HEK293 (cell line): Measurements from ENCODE around the gene UBE3C.

Source experiments
- CTCF ChIA-PET: fragments of 350-600 bp; formaldehyde crosslinking; extraction: SDS; loops from one replicate; lab custom pipeline; 2021; ENCODE audit warnings: antibody characterized with exemption; lab: Yijun Ruan, JAX
- POLR2A ChIA-PET: fragments of 300-600 bp; formaldehyde crosslinking; extraction: SDS; loops from one replicate; lab custom pipeline; 2020; ENCODE audit warnings: antibody characterized with exemption, inconsistent platforms; lab: Yijun Ruan, JAX
- H3K27ac ChIP-seq: fragments of 200-500 bp; sonication (Bioruptor generic); 2 replicates; pipeline ENCODE4 v1.5.1; 2014; ENCODE audit warnings: low read depth, low read length, control low read depth, inconsistent platforms; ENCODE audit errors: extremely low read depth
- H3K36me3 ChIP-seq, 2 experiments: fragments of 200-500 bp in 1 of 2; sonication (Bioruptor generic) in 1 of 2; 1 replicate in 1 of 2; 2 replicates in 1 of 2; pipeline ENCODE4 v1.5.1; 2014 to 2017; ENCODE audit warnings: inconsistent platforms in 2 of 2, low read length in 2 of 2; ENCODE audit not compliant: control insufficient read depth in 2 of 2, insufficient read depth in 1 of 2
- H3K4me1 ChIP-seq: fragments of 200-500 bp; sonication (Bioruptor generic); 2 replicates; pipeline ENCODE4 v1.5.1; 2014; ENCODE audit warnings: mild to moderate bottlenecking, low read length, inconsistent platforms; ENCODE audit not compliant: control insufficient read depth, insufficient read depth
- H3K4me3 ChIP-seq: 2 replicates; pipeline ENCODE4 v1.5.1; 2011; ENCODE audit warnings: low read depth, mild to moderate bottlenecking, control low read depth, low read length, moderate library complexity
- H3K9me3 ChIP-seq: fragments of 200-500 bp; sonication (Bioruptor generic); 2 replicates; pipeline ENCODE4 v1.5.1; 2014; ENCODE audit warnings: low read depth, low read length, inconsistent platforms; ENCODE audit not compliant: control insufficient read depth, insufficient read depth
- BCL11B ChIP-seq: fragments of 450-650 bp; formaldehyde crosslinking; IDR thresholded peaks from 2 replicates; pipeline ENCODE4 v1.5.1; 2016; ENCODE audit warnings: low read depth, missing biosample characterization, missing genetic modification characterization
- EGR2 ChIP-seq: fragments of 450-650 bp; formaldehyde crosslinking; IDR thresholded peaks from 2 replicates; pipeline ENCODE4 v1.5.1; 2016; ENCODE audit warnings: low read depth, missing biosample characterization, missing genetic modification characterization
- FEZF1 ChIP-seq: fragments of 450-650 bp; formaldehyde crosslinking; IDR thresholded peaks from 2 replicates; pipeline ENCODE4 v1.5.1; 2016; ENCODE audit warnings: missing biosample characterization, missing genetic modification characterization
- GLIS2 ChIP-seq: fragments of 450-650 bp; formaldehyde crosslinking; IDR thresholded peaks from 2 replicates; pipeline ENCODE4 v1.5.1; 2016; ENCODE audit warnings: missing biosample characterization, missing genetic modification characterization
- HOXA7 ChIP-seq: sonication (generic); formaldehyde crosslinking; IDR thresholded peaks from 2 replicates; pipeline ENCODE4 v1.8.1; 2022; ENCODE audit warnings: missing genetic modification reagents, borderline replicate concordance
- IKZF3 ChIP-seq: fragments of 450-650 bp; IDR thresholded peaks from 2 replicates; pipeline ENCODE4 v1.5.0; 2018; ENCODE audit warnings: missing biosample characterization, mild to moderate bottlenecking, missing genetic modification characterization, moderate library complexity
- KLF16 ChIP-seq: fragments of 450-650 bp; formaldehyde crosslinking; IDR thresholded peaks from 2 replicates; pipeline ENCODE4 v1.5.1; 2017; ENCODE audit warnings: missing biosample characterization, missing genetic modification characterization
- PRDM1 ChIP-seq: fragments of 450-650 bp; formaldehyde crosslinking; IDR thresholded peaks from 2 replicates; pipeline ENCODE4; 2016; ENCODE audit warnings: missing biosample characterization, missing genetic modification characterization
- SP3 ChIP-seq: fragments of 450-650 bp; formaldehyde crosslinking; IDR thresholded peaks from 2 replicates; pipeline ENCODE4 v1.5.1; 2016; ENCODE audit warnings: missing biosample characterization, missing genetic modification characterization
- ZBTB7A ChIP-seq: fragments of 450-650 bp; formaldehyde crosslinking; IDR thresholded peaks from 2 replicates; pipeline ENCODE4 v1.5.1; 2016; ENCODE audit warnings: low read depth, missing biosample characterization, missing genetic modification characterization
- ZBTB8A ChIP-seq: fragments of 450-650 bp; formaldehyde crosslinking; IDR thresholded peaks from 2 replicates; pipeline ENCODE4 v1.5.1; 2016; ENCODE audit warnings: missing biosample characterization, missing genetic modification characterization
- ZIC2 ChIP-seq: fragments of 450-650 bp; formaldehyde crosslinking; IDR thresholded peaks from 2 replicates; pipeline ENCODE4 v1.5.1; 2016; ENCODE audit warnings: missing biosample characterization, missing genetic modification characterization
- ZNF10 ChIP-seq: fragments of 450-650 bp; formaldehyde crosslinking; IDR thresholded peaks from 2 replicates; pipeline ENCODE4 v1.5.1; 2017; ENCODE audit warnings: missing biosample characterization, missing genetic modification characterization
- ZNF174 ChIP-seq: fragments of 450-650 bp; formaldehyde crosslinking; IDR thresholded peaks from 2 replicates; pipeline ENCODE4 v1.5.0; 2017; ENCODE audit warnings: missing biosample characterization, mild to moderate bottlenecking, missing genetic modification characterization
- ZNF335 ChIP-seq: fragments of 450-650 bp; formaldehyde crosslinking; conservative IDR thresholded peaks from 2 replicates; pipeline ENCODE4 v1.5.1; 2016; ENCODE audit warnings: missing biosample characterization, missing genetic modification characterization
- ZNF354C ChIP-seq: fragments of 450-650 bp; formaldehyde crosslinking; IDR thresholded peaks from 2 replicates; pipeline ENCODE4 v1.5.1; 2016; ENCODE audit warnings: missing biosample characterization, missing genetic modification characterization, low read depth, borderline replicate concordance
- ZNF404 ChIP-seq: fragments of 450-650 bp; formaldehyde crosslinking; IDR thresholded peaks from 2 replicates; pipeline ENCODE4 v1.5.1; 2017; ENCODE audit warnings: missing biosample characterization, missing genetic modification characterization
- ZNF423 ChIP-seq: fragments of 450-650 bp; formaldehyde crosslinking; IDR thresholded peaks from 2 replicates; pipeline ENCODE4 v1.5.1; 2016; ENCODE audit warnings: missing biosample characterization, missing genetic modification characterization
- ZNF561 ChIP-seq: fragments of 450-650 bp; IDR thresholded peaks from 2 replicates; pipeline ENCODE4 v1.5.1; 2018; ENCODE audit warnings: missing biosample characterization, missing genetic modification characterization, borderline replicate concordance
- ZNF645 ChIP-seq: fragments of 450-650 bp; formaldehyde crosslinking; IDR thresholded peaks from 2 replicates; pipeline ENCODE4; 2016; ENCODE audit warnings: missing biosample characterization, missing genetic modification characterization
- ZNF701 ChIP-seq: fragments of 450-650 bp; formaldehyde crosslinking; IDR thresholded peaks from 2 replicates; pipeline ENCODE4 v1.5.1; 2016; ENCODE audit warnings: missing biosample characterization, missing genetic modification characterization
- ZNF776 ChIP-seq: fragments of 450-650 bp; formaldehyde crosslinking; IDR thresholded peaks from 2 replicates; pipeline ENCODE4 v1.5.0; 2017; ENCODE audit warnings: missing biosample characterization, missing genetic modification characterization, borderline replicate concordance
- ZSCAN16 ChIP-seq: fragments of 450-650 bp; formaldehyde crosslinking; IDR thresholded peaks from 2 replicates; pipeline ENCODE4 v1.5.1; 2016; ENCODE audit warnings: missing biosample characterization, missing genetic modification characterization
- TF ChIP-seq, protein P1 (sequence below): fragments of 450-650 bp; formaldehyde crosslinking; IDR thresholded peaks from 2 replicates; pipeline ENCODE4 v1.5.1; 2016; ENCODE audit warnings: missing biosample characterization, missing genetic modification characterization
- TF ChIP-seq, protein P2 (sequence below): fragments of 450-650 bp; formaldehyde crosslinking; IDR thresholded peaks from 2 replicates; pipeline ENCODE4 v1.5.1; 2017; ENCODE audit warnings: missing biosample characterization, missing genetic modification characterization
- TF ChIP-seq, protein P3 (sequence below): fragments of 450-650 bp; formaldehyde crosslinking; conservative IDR thresholded peaks from 2 replicates; pipeline ENCODE4 v1.5.1; 2016; ENCODE audit warnings: low read depth, missing biosample characterization, missing genetic modification characterization

The UBE3C gene

GRCh38 chr7:157276091-157276561, 137.4 kb downstream of the UBE3C start:
- ChIA-PET CTCF (interaction anchor here (0.6 to 0.9 kb wide), 4 partner anchors 8 to 331 kb away, joined by 3 to 5 read pairs (median 4); no protein-coding TSS in a partner anchor), POLR2A (no interaction called here)
- Histone ChIP-seq H3K4me1 (no peaks in the 10 kb centered on the region), H3K36me3 (peaks cover 0 to 18% of the 10 kb centered on the region in 2 experiments; a peak in 1 of 3 replicates), H3K4me3 (no peak overlapping the region), H3K9me3 (no peaks in the 10 kb centered on the region), H3K27ac (no peak overlapping the region)
- TF ChIP-seq GLIS2 (tag by site-specific recombination), result no peak
- TF ChIP-seq ZNF10 (tag by site-specific recombination), result no peak
- no peak for TF ChIP-seq FEZF1
- no peak for TF ChIP-seq SP3 (tag by site-specific recombination)
- no peak for TF ChIP-seq ZNF174
- TF ChIP-seq BCL11B (tag by site-specific recombination), result no peak
- TF ChIP-seq ZNF354C (tag by site-specific recombination), result no peak
- TF ChIP-seq ZNF423 (tag by site-specific recombination), result no peak
- TF ChIP-seq, protein P1, sequence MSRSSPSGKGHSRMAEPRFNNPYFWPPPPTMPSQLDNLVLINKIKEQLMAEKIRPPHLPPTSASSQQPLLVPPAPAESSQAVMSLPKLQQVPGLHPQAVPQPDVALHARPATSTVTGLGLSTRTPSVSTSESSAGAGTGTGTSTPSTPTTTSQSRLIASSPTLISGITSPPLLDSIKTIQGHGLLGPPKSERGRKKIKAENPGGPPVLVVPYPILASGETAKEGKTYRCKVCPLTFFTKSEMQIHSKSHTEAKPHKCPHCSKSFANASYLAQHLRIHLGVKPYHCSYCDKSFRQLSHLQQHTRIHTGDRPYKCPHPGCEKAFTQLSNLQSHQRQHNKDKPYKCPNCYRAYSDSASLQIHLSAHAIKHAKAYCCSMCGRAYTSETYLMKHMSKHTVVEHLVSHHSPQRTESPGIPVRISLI (tag by site-specific recombination), result no peak
- TF ChIP-seq KLF16 (tag by site-specific recombination), result no peak

- ChIA-PET CTCF (interaction anchor here (0.6 kb wide), 1 partner anchor 24 kb away, joined by 4 read pairs; no protein-coding TSS in a partner anchor), POLR2A (no interaction called here)
- Histone ChIP-seq H3K27ac (no peak overlapping the region), H3K4me1 (no peaks in the 10 kb centered on the region), H3K36me3 (peaks cover 0 to 10% of the 10 kb centered on the region in 2 experiments; a peak in 1 of 3 replicates), H3K4me3 (no peak overlapping the region), H3K9me3 (no peaks in the 10 kb centered on the region)
- no peak for TF ChIP-seq PRDM1 (tag by site-specific recombination)
- TF ChIP-seq HOXA7 (CRISPR knock-in tag), result no peak
- TF ChIP-seq ZNF561, result no peak
- TF ChIP-seq ZNF404 (tag by site-specific recombination), result no peak
- no peak for TF ChIP-seq ZNF645 (tag by site-specific recombination)
- peak; percentile 24; the same call in 1 of the 2 replicates for TF ChIP-seq ZNF335 (tag by site-specific recombination)
- TF ChIP-seq, protein P2, sequence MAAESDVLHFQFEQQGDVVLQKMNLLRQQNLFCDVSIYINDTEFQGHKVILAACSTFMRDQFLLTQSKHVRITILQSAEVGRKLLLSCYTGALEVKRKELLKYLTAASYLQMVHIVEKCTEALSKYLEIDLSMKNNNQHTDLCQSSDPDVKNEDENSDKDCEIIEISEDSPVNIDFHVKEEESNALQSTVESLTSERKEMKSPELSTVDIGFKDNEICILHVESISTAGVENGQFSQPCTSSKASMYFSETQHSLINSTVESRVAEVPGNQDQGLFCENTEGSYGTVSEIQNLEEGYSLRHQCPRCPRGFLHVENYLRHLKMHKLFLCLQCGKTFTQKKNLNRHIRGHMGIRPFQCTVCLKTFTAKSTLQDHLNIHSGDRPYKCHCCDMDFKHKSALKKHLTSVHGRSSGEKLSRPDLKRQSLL, result no peak
- no peak for TF ChIP-seq ZNF776
- TF ChIP-seq ZNF701 (tag by site-specific recombination), result no peak
- TF ChIP-seq, protein P3, sequence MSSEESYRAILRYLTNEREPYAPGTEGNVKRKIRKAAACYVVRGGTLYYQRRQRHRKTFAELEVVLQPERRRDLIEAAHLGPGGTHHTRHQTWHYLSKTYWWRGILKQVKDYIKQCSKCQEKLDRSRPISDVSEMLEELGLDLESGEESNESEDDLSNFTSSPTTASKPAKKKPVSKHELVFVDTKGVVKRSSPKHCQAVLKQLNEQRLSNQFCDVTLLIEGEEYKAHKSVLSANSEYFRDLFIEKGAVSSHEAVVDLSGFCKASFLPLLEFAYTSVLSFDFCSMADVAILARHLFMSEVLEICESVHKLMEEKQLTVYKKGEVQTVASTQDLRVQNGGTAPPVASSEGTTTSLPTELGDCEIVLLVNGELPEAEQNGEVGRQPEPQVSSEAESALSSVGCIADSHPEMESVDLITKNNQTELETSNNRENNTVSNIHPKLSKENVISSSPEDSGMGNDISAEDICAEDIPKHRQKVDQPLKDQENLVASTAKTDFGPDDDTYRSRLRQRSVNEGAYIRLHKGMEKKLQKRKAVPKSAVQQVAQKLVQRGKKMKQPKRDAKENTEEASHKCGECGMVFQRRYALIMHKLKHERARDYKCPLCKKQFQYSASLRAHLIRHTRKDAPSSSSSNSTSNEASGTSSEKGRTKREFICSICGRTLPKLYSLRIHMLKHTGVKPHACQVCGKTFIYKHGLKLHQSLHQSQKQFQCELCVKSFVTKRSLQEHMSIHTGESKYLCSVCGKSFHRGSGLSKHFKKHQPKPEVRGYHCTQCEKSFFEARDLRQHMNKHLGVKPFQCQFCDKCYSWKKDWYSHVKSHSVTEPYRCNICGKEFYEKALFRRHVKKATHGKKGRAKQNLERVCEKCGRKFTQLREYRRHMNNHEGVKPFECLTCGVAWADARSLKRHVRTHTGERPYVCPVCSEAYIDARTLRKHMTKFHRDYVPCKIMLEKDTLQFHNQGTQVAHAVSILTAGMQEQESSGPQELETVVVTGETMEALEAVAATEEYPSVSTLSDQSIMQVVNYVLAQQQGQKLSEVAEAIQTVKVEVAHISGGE, result no peak
- TF ChIP-seq ZSCAN16 (tag by site-specific recombination), result no peak
- TF ChIP-seq ZBTB7A, result no peak
- TF ChIP-seq EGR2, result no peak
- TF ChIP-seq ZIC2, result no peak
- TF ChIP-seq ZBTB8A, result peak; percentile 18; the same call in 1 of the 2 replicates
- TF ChIP-seq ZNF174, result no peak
- no peak for TF ChIP-seq IKZF3
Measured at GRCh38 chr7:157276731-157277562, 138.2 kb downstream of the UBE3C start.
